GM21526 (cell line): ENCODE measurements around the gene NSMCE1.
"Not testable (repeated sequence)": the region's sequence is repeated elsewhere in the genome, so short reads cannot be mapped to it uniquely, and the experiment has no call there.

Experiments used
- ATAC-seq: cut with Tn5 transposase; IDR thresholded peaks from one replicate; pipeline ENCODE4 v1.9.1; 2021; ENCODE audit warnings: moderate library complexity; ENCODE audit not compliant: unreplicated experiment, low FRiP score

Gene NSMCE1

GRCh38 chr16:27303256-27304100 is 34.9 kb upstream of the NSMCE1 start:
- ATAC-seq = no peak

- no peak for ATAC-seq
Measured at GRCh38 chr16:27302126-27302525, 33.6 kb upstream of the NSMCE1 start.

- ATAC-seq = no peak
Measured at GRCh38 chr16:27301236-27301861, 32.8 kb upstream of the NSMCE1 start.

GRCh38 chr16:27298132-27298531 is 29.6 kb upstream of the NSMCE1 start:
- no peak for ATAC-seq

DNA sequence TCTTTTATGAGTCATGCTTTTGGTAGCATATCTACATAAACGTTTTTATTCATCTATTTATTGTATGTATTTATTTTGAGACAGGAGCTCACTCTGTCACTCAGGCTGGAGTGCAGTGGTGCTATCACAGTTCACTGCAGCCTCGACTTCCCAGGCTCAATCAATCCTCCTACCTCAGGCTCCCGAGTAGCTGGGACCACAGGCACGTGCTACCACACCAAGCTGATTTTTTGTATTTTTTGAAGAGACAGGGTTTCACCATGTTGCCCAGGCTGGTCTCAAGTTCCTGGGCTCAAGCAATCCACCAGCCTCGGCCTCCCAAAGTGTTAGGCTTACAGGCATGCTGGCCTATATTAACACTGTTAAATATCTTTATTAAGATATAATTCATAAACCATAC is 24.8 kb upstream of the NSMCE1 start:
- ATAC-seq = no peak

DNA sequence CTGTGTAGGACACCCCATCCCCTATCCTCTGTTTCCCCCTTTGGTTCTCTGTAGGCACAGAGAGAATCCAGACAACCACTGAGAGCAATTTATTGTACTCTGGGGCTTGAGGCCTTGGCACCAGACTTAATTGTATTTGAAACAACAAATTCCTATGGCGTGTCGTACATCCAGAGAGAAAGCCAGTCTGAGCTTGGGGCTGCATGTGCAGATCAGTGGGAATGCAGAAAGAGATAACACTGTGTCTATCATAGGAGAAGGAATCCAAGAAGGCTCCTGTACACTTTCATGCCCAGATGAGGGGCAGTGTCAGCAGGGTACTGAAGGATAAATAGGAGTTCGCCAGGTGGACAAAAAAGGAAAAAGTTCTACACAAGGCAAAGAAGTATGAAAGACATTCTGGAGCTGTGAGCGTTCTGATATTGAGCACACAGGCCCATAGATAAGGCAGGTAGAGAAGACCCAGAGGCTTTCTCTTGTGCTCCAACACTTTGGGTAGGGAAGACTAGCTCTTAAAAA is 23.2 kb upstream of the NSMCE1 start:
- no peak for ATAC-seq

GRCh38 chr16:27291106-27291505 is 22.5 kb upstream of the NSMCE1 start:
- ATAC-seq = no peak

DNA sequence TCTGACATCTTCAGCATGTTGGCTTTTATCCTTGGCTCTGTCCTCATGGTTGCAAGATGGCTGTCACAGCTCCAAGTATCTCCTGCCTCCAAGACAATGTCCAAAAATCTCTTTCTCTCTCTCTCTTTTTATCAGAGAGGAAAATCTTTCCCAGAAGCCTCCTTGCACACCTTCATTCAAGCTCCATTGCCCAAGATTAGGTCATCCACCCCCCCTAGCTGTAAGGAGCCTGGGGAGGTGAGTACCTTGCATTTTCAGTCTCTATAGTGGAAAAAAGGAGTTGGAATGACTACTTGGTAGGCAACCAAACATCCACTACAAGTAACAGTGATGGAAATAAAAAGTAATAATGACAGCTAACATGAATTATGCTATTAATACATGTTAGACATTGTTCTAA is 22.0 kb upstream of the NSMCE1 start:
- ATAC-seq = no peak

GRCh38 chr16:27289669-27290068 is 21.1 kb upstream of the NSMCE1 start:
- ATAC-seq = no peak

DNA sequence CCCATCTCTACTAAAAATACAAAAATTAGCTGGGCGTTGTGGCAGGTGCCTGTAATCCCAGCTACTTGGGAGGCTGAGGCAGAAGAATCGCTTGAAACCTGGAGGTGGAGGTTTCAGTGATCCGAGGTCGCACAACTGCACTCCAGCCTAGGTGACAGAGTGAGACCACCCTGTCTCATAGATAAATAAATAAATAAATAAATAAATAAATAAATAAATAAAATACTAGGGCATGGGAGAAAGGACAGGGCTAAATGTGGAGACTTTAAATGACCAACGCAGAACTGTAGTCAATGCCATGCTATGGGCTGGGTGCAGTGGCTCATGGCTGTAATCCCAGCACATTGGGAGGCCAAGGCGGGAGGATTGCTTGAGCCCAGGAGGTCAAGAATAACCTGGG is 19.7 kb upstream of the NSMCE1 start:
- ATAC-seq = not testable (repeated sequence)

- no peak for ATAC-seq
Measured at GRCh38 chr16:27287887-27288286, 19.3 kb upstream of the NSMCE1 start.

DNA sequence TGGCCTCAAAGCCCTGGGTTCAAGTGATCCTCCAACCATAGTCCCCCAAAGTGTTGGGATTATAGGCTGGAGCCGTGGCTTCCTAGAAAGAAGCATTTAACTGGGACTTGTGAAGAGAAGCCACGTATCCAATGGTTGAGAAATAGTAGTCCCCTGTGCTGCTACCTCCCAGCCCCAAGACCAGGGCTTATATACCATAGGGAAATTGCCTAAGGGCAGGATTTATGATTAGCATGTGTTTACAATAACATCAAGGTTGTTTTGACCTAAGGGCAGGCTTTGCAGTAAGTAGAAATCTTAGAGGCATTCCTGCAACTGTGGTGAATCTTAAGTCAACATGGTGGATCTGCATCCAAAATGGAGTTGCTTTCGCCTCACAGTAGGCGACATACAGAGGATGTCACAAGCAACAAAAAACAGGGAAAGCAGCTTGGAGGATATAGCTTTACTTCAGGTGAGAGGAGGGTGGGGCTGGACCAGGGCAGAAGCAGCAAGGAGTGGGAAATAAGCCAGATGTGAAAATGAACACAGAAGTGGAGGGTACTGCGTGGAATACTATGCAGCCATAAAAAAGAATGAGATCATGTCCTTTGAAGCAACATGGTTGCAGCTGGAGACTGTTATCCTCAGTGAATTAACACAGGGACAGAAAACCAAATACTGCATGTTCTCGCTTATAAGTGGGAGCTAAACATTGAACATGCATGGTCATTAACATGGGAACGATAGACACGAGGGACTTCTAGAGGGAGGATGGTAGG is 18.7 kb upstream of the NSMCE1 start:
- no peak for ATAC-seq

- ATAC-seq = no peak
Measured at GRCh38 chr16:27286451-27286850, 17.9 kb upstream of the NSMCE1 start.

DNA sequence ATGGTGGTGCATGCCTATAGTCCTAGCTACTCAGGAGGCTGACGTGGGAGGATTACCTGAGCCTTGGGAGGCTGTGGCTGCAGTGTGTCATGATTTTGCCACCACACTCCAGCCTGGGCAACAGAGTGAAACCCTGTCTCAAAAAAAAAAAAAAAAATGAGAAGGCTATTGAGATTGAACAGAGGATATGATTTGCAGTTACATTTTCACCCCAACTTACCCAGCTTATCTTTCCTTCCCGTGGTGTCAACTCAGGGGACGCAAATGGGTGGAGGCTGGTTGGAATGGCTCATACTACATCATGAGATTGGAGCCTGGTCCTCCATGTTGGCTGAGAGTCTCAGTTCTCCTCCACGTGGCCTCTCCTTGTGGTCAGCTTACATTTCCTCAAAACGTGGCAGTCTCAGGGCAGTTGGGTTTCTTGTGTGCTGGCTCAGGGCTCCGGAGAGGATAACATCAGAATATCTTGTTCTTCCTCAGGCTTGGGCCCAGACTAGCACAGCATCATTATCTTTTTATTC is 17.2 kb upstream of the NSMCE1 start:
- no peak for ATAC-seq

- no peak for ATAC-seq
Measured at GRCh38 chr16:27284865-27285675, 16.5 kb upstream of the NSMCE1 start.

GRCh38 chr16:27281243-27281642 is 12.7 kb upstream of the NSMCE1 start:
- no peak for ATAC-seq

GRCh38 chr16:27275394-27275793 is 6.8 kb upstream of the NSMCE1 start:
- no peak for ATAC-seq

DNA sequence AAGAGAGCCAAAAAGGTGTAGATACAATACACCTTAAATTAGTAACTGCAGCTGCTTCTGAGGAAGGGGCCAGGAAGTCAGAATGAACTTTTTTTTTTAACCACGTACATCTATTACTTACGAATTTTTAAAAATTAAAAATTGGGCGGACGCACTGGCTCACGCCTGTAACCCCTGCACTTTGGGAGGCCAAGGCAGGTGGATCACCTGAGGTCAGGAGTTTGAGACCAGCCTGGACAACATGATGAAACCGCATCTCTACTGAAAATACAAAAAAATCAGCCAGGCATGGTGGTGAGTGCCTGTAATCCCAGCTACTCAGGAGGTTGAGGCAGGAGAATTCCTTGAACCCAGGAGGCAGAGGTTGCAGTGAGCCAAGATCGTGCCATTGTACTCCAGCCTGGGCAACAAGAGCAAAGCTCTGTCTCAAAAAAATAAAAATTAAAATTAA is 5.9 kb upstream of the NSMCE1 start:
- ATAC-seq = not testable (repeated sequence)

- no peak for ATAC-seq
Measured at GRCh38 chr16:27273670-27274423, 5.3 kb upstream of the NSMCE1 start.
